ENCODE data around the gene COL16A1. TPM values are rescaled to one million over a fixed set of nuclear protein-coding genes. Genes with fewer than 3 reads are reported as not detected.

Gene COL16A1
- total RNA-seq, 6 donors from 2014 or later, result 15.2 to 103 (median 40.7) TPM

DNA sequence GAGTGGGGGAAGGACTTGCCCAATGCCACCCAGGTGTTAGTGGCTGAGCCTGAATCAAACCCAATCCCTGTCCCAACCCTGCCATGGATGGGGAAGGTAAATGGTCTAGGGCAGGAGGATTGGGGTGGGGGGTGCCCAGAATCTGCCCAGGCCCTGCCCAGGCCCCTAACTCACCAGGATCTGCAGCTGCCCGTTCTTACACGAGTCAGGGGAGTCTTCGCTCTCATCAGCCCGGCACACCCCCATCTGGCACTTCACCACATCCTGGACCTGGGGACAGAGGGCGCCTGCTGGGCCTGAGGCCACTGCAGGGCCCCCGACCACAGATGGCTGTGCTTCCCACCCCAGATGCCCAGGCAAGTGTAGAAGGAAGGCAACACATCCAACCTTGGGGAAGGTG, 28.5 kb upstream of the COL16A1 start:
- Histone ChIP-seq H3K4me1 (no peaks in the 10 kb centered on the region), H3K36me3 (no peaks in the 10 kb centered on the region), H3K27me3 (no peaks in the 10 kb centered on the region), H3K9me3 (no peaks in the 10 kb centered on the region), H3K4me3 (no peak overlapping the region), H3K27ac (no peak overlapping the region)
- 81% methylated on average over 6 of the region's 6 CpGs; no CpG with 5 or more reads in 1 of the 2 donors for WGBS, 2 donors
- ATAC-seq (ENCODE audit: low FRiP score in 2 of 2) (no peak), DNase-seq (peak in 1 of 2 donors; percentile 67)
- TF ChIP-seq CTCF (IDR thresholded peaks at IDR 0.05), result no peak
- TF ChIP-seq EP300 (IDR thresholded peaks at IDR 0.05), result no peak
- no peak for TF ChIP-seq POLR2A (IDR thresholded peaks at IDR 0.05)
- TF ChIP-seq POLR2AphosphoS5 (IDR thresholded peaks at IDR 0.05), result no peak

GRCh38 chr1:31731049-31731565, 27.3 kb upstream of the COL16A1 start:
- no peak for TF ChIP-seq POLR2AphosphoS5 (IDR thresholded peaks at IDR 0.05)
- TF ChIP-seq EP300 (IDR thresholded peaks at IDR 0.05), result no peak
- TF ChIP-seq CTCF (IDR thresholded peaks at IDR 0.05), result no peak
- TF ChIP-seq POLR2A (IDR thresholded peaks at IDR 0.05), result no peak
- ATAC-seq (ENCODE audit: low FRiP score in 2 of 2) (no peak), DNase-seq (no peak)
- Histone ChIP-seq H3K36me3 (no peaks in the 10 kb centered on the region), H3K27me3 (no peaks in the 10 kb centered on the region), H3K27ac (no peak overlapping the region), H3K4me3 (no peak overlapping the region), H3K9me3 (no peaks in the 10 kb centered on the region), H3K4me1 (no peaks in the 10 kb centered on the region)
- WGBS, 2 donors, result 80 to 100% methylated on average over 1 to 10 of the region's 12 CpGs

DNA sequence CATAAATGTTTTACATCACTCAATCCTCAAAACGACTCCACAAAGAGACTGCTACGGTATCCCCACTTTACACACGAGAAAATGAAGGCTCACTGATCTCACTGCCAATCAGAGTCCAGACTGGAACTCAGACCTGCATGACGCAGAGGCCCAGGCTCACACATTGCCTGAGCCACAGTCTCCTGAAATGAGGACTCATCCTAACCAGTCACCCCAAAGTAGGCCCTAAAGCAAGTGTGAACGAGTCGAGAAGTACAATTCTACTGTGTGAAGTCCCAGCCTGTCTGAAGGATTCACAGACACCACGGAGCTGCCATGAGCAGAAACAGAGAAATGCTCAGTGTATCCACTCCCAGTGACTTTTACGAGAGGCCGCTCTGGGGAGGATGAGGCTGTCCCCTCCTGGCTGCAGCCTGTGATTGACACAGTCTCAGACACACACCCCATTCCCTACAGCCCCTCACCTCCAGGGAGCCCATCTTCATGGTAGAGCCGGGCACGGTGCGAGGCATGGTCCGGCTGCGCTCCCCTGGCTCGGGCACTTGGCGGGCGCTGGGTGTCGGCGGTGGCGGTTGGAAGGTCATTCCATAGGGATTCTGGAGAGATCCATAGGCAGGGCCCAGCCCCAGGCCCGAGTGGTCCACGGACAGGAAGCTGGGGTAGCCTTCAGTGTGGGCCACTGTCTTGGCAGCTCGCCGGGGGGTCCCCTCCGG, 26.7 kb upstream of the COL16A1 start:
- H3K36me3 ChIP-seq, result no peaks in the 10 kb centered on the region
- DNase-seq (peak in 1 of 2 donors; percentile 77), ATAC-seq (ENCODE audit: low FRiP score in 2 of 2) (no peak)
- TF ChIP-seq POLR2AphosphoS5 (IDR thresholded peaks at IDR 0.05), result no peak
- no peak for TF ChIP-seq POLR2A (IDR thresholded peaks at IDR 0.05)
- no peak for TF ChIP-seq EP300 (IDR thresholded peaks at IDR 0.05)
- no peak for TF ChIP-seq CTCF (IDR thresholded peaks at IDR 0.05)
- no peaks in the 10 kb centered on the region for H3K9me3 ChIP-seq
- no peak overlapping the region for H3K27ac ChIP-seq
- 84 to 93% methylated on average over 12 to 24 of the region's 25 CpGs for WGBS, 2 donors
- no peak overlapping the region for H3K4me3 ChIP-seq
- H3K4me1 ChIP-seq, result no peaks in the 10 kb centered on the region
- no peaks in the 10 kb centered on the region for H3K27me3 ChIP-seq

- Histone ChIP-seq H3K27ac (no peak overlapping the region), H3K4me3 (no peak overlapping the region), H3K4me1 (no peaks in the 10 kb centered on the region), H3K9me3 (no peaks in the 10 kb centered on the region), H3K27me3 (no peaks in the 10 kb centered on the region), H3K36me3 (no peaks in the 10 kb centered on the region)
- 91 to 100% methylated on average over 1 to 18 of the region's 19 CpGs for WGBS, 2 donors
- DNase-seq (peak in 1 of 2 donors; percentile 79), ATAC-seq (ENCODE audit: low FRiP score in 2 of 2) (no peak)
- TF ChIP-seq EP300 (IDR thresholded peaks at IDR 0.05) (no peak), POLR2AphosphoS5 (IDR thresholded peaks at IDR 0.05) (no peak), POLR2A (IDR thresholded peaks at IDR 0.05) (no peak), CTCF (IDR thresholded peaks at IDR 0.05) (no peak)
Observed at GRCh38 chr1:31727849-31728248, 24.0 kb upstream of the COL16A1 start.

- ATAC-seq (ENCODE audit: low FRiP score in 2 of 2), result no peak
- DNase-seq, result no peak
- no peaks in the 10 kb centered on the region for H3K9me3 ChIP-seq
- H3K36me3 ChIP-seq, result no peaks in the 10 kb centered on the region
- H3K27me3 ChIP-seq, result no peaks in the 10 kb centered on the region
- H3K4me3 ChIP-seq, result no peak overlapping the region
- no peak overlapping the region for H3K27ac ChIP-seq
- 90 to 91% methylated on average over 7 to 13 of the region's 14 CpGs for WGBS, 2 donors
- no peaks in the 10 kb centered on the region for H3K4me1 ChIP-seq
- TF ChIP-seq POLR2AphosphoS5 (IDR thresholded peaks at IDR 0.05) (no peak), EP300 (IDR thresholded peaks at IDR 0.05) (no peak), POLR2A (IDR thresholded peaks at IDR 0.05) (no peak), CTCF (IDR thresholded peaks at IDR 0.05) (no peak)
Observed at GRCh38 chr1:31727195-31727594, 23.4 kb upstream of the COL16A1 start.
